ENCODE measurements around the gene LMOD2.

DNA sequence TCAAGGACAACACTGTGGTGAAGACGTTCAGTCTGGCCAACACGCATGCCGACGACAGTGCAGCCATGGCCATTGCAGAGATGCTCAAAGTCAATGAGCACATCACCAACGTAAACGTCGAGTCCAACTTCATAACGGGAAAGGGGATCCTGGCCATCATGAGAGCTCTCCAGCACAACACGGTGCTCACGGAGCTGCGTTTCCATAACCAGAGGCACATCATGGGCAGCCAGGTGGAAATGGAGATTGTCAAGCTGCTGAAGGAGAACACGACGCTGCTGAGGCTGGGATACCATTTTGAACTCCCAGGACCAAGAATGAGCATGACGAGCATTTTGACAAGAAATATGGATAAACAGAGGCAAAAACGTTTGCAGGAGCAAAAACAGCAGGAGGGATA lies 6.6 kb downstream of the LMOD2 start:
- TF ChIP-seq EZH2 (IDR thresholded peaks at IDR 0.05; ENCODE audit: insufficient read depth, low read length), result no peak
- TF ChIP-seq, protein P1, sequence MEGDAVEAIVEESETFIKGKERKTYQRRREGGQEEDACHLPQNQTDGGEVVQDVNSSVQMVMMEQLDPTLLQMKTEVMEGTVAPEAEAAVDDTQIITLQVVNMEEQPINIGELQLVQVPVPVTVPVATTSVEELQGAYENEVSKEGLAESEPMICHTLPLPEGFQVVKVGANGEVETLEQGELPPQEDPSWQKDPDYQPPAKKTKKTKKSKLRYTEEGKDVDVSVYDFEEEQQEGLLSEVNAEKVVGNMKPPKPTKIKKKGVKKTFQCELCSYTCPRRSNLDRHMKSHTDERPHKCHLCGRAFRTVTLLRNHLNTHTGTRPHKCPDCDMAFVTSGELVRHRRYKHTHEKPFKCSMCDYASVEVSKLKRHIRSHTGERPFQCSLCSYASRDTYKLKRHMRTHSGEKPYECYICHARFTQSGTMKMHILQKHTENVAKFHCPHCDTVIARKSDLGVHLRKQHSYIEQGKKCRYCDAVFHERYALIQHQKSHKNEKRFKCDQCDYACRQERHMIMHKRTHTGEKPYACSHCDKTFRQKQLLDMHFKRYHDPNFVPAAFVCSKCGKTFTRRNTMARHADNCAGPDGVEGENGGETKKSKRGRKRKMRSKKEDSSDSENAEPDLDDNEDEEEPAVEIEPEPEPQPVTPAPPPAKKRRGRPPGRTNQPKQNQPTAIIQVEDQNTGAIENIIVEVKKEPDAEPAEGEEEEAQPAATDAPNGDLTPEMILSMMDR (IDR thresholded peaks at IDR 0.05; ENCODE audit: insufficient read depth, low read depth, low read length), result no peak
